HFFc6 (cell line): ENCODE results near the gene RNF19B. TPM values are rescaled to one million over a fixed set of nuclear protein-coding genes. Genes with fewer than 3 reads are reported as not detected.

Experiments
- DNase-seq: peaks from one replicate; pipeline ENCODE4 v3.0.0-alpha.2; 2018
- H3K27ac Mint-ChIP-seq: 2 replicates; pipeline ENCODE4 v1.8.0; 2020; ENCODE audit warnings: mild to moderate bottlenecking, mixed read lengths
- H3K27me3 Mint-ChIP-seq: 2 replicates; pipeline ENCODE4 v1.8.0; 2021; ENCODE audit warnings: mild to moderate bottlenecking, moderate library complexity, mixed read lengths; ENCODE audit not compliant: insufficient read depth
- H3K36me3 Mint-ChIP-seq: 2 replicates; pipeline ENCODE4 v1.8.0; 2021; ENCODE audit warnings: low read depth, mixed read lengths
- H3K4me1 Mint-ChIP-seq: 2 replicates; pipeline ENCODE4 v1.8.0; 2020; ENCODE audit warnings: low read depth, mixed read lengths
- H3K4me3 Mint-ChIP-seq: 2 replicates; pipeline ENCODE4 v1.8.0; 2020; ENCODE audit warnings: mild to moderate bottlenecking, moderate library complexity, mixed read lengths
- H3K9me3 Mint-ChIP-seq: 2 replicates; pipeline ENCODE4 v1.8.0; 2020; ENCODE audit warnings: mild to moderate bottlenecking, mixed read lengths
- total RNA-seq, 6 experiments: library from RNA; stranded (reverse); fragmentation: NEBNext Ultra II Directional; extraction: Animal tissue kit (Norgen Biotek cat#: 25700); gene quantifications; 2 replicates in 1 of 6; 3 replicates in 5 of 6; pipeline ENCODE4 v1.2.3, GENCODE V29; 2021
- TF ChIP-seq, protein P1 (sequence below): fragments of 200-600 bp; sonication (generic); IDR thresholded peaks from 2 replicates; pipeline ENCODE4 v1.5.0; 2021; ENCODE audit warnings: antibody characterized with exemption, mild to moderate bottlenecking

Gene RNF19B
- total RNA-seq, 6 experiments from 2014 or later = 9.4 to 10.6 (median 9.9) TPM

DNA sequence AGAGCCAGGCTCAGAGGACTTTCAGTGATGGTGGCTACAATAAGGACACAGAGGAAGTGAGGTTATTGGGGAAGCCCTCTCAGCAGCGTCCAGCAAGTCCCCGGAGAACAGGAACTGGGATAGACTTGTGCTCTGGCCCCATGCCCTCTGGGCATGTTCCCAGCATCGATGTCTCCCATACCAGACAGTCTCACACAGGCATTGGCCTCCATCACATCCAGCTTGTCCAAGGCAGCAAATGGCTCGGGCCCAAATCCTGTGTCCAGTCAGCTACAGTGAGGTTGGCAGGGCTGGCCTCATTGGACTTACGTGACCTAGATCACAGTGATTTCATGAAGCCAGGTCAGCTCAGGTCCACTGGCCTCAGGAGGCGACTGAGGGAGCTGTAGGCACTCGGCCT, 43.8 kb downstream of the RNF19B start:
- Mint-ChIP-seq H3K9me3 (no peaks in the 10 kb centered on the region), H3K27me3 (peaks cover 13% of the 10 kb centered on the region)

DNA sequence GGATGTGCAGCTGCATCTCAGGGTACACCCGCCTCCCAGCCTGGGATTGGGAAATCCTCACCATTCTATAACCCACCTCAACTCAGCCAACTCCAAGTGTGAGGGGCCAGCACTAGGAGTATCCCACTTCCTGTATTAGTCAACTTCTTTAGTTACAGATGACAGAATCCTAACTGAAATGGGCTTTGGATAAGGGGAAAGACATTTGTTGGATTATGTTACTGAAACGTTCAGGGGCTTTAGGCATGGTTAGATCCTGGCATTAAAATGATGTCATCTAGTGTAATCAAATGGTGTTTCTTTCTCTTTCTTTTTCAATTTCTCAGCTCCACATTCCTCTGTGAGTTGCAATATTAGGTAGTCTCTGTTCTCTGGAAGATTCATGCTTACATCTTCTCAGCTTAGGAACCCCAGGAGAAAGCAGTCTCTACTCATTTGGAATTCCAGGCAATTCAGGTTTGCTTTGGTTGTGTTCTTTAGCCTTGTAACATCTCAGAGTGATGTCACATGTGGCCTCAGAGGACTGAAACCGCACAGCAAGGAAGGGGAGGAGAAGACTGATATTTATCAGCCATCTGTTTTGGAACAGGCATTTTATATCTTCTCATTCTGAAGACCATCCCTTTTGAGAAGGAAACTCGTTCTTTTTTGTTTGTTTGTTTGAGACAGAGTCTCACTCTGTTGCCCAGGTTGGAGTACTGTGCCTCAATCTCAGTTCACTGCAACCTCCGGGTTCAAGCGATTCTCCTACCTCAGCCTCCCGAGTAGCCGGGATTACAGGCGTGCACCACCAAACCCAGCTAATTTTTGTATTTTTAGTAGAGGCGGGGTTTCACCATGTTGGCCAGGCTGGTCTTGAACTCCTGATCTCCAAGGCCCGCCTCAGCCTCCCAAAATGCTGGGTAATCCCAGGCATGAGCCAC, 44.5 kb downstream of the RNF19B start:
- Mint-ChIP-seq H3K4me1 (peaks cover 31% of the 10 kb centered on the region), H3K27ac (no peak overlapping the region), H3K36me3 (no peaks in the 10 kb centered on the region), H3K4me3 (no peak overlapping the region), H3K27me3 (peaks cover 6% of the 10 kb centered on the region), H3K9me3 (no peaks in the 10 kb centered on the region)
- TF ChIP-seq, protein P1, sequence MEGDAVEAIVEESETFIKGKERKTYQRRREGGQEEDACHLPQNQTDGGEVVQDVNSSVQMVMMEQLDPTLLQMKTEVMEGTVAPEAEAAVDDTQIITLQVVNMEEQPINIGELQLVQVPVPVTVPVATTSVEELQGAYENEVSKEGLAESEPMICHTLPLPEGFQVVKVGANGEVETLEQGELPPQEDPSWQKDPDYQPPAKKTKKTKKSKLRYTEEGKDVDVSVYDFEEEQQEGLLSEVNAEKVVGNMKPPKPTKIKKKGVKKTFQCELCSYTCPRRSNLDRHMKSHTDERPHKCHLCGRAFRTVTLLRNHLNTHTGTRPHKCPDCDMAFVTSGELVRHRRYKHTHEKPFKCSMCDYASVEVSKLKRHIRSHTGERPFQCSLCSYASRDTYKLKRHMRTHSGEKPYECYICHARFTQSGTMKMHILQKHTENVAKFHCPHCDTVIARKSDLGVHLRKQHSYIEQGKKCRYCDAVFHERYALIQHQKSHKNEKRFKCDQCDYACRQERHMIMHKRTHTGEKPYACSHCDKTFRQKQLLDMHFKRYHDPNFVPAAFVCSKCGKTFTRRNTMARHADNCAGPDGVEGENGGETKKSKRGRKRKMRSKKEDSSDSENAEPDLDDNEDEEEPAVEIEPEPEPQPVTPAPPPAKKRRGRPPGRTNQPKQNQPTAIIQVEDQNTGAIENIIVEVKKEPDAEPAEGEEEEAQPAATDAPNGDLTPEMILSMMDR = no peak
- no peak for DNase-seq

More for the DNA sequence above, 43.8 kb downstream of the RNF19B start:
- no peak overlapping the region for H3K4me3 Mint-ChIP-seq
- no peak for DNase-seq
- no peaks in the 10 kb centered on the region for H3K36me3 Mint-ChIP-seq
- TF ChIP-seq, protein P1 = no peak
- no peak overlapping the region for H3K27ac Mint-ChIP-seq
- peaks cover 39% of the 10 kb centered on the region for H3K4me1 Mint-ChIP-seq

DNA sequence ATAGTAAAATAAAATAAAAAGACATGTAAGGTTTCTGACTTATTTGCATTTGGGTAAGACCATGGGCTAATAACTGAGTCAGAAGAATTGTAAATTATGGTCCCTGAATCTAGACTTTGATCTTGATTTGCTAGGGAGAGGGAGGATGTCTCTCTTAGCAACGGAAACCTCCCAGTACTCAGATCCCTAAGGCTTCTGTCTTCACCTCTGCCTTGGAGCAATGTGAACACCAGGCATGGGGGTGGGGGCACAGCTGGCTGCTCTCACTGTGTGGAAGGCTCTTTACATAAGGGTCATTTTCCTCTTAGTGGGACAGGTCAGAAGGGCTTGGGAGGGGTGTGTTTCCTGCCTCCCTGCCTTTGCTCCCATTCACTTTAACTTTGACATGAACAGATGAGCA, 46.4 kb downstream of the RNF19B start:
- H3K27me3 Mint-ChIP-seq = no peaks in the 10 kb centered on the region; the same call in none of the 2 replicates
- peaks cover 20% of the 10 kb centered on the region for H3K4me1 Mint-ChIP-seq
- TF ChIP-seq, protein P1 = no peak
- no peak overlapping the region for H3K27ac Mint-ChIP-seq
- H3K4me3 Mint-ChIP-seq = no peak overlapping the region
- DNase-seq = no peak
- H3K36me3 Mint-ChIP-seq = no peaks in the 10 kb centered on the region
- no peaks in the 10 kb centered on the region for H3K9me3 Mint-ChIP-seq

DNA sequence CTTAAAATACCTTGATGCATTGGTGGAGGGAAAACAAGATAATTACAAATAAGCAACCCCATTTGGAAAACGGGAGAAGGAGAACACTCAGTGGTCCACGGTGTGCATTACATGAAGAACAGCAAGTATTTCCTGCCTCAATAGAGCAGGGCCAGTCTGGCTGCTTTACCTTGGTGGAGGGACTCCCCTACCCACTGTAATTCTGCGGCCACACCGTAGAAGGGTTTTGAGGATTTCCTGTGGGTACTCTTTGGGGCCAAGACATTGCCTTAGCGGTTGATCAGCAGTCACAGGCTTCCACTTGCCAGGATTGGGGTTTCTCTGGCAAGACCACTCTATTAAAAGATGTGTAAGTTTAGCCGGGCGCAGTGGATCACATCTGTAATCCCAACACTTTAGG, 47.1 kb downstream of the RNF19B start:
- Mint-ChIP-seq H3K27ac (no peak overlapping the region), H3K36me3 (no peaks in the 10 kb centered on the region)

DNA sequence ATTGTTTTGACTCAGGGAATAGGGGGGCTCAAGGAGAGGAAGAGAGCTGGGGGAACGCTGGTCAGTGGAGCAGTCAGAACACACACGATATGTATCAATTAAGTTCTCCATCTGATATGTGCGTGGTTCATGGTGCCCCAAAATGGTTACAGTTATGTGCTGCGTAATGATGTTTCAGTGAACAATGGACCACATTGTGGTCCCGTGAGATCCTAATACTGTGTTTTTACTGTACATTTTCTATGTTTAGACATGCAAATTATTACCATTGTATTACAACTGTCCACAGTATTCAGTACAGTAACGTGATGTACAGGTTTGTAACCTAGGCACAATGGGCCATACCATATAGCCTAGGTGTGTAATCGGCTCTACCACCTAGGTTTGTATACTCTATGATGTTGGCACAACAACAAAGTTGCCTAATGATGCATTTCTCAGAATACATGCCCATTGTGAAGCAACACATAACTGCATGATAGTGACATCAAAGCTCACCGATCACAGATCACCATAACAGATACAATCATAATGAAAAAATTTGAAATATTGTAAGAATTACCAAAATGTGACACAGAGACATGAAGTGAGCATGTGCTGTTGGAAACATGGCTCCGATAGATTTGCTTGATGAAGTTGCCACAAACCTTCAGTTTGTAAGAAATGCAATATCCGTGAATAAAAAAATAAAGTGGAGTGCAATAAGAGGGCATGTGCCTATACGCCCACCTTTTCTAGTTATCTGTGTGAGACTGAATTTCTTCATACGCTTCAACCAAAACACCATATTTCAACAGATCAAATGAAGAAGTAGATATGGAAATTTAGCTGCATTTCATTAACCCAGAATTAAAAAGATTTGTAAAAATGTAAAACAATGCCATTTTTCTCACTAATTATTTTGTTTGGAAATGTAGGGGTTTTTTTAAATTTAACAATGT, 48.6 kb downstream of the RNF19B start:
- DNase-seq = no peak
- H3K27ac Mint-ChIP-seq = no peak overlapping the region
- H3K4me3 Mint-ChIP-seq = no peak overlapping the region
- H3K9me3 Mint-ChIP-seq = no peaks in the 10 kb centered on the region
- TF ChIP-seq, protein P1 = no peak
- peaks cover 20% of the 10 kb centered on the region for H3K4me1 Mint-ChIP-seq
- H3K36me3 Mint-ChIP-seq = no peaks in the 10 kb centered on the region
- no peaks in the 10 kb centered on the region; the same call in 1 of the 2 replicates for H3K27me3 Mint-ChIP-seq

More for the DNA sequence above, 47.1 kb downstream of the RNF19B start:
- DNase-seq = no peak
- H3K4me3 Mint-ChIP-seq = no peak overlapping the region
- H3K4me1 Mint-ChIP-seq = peaks cover 20% of the 10 kb centered on the region
- TF ChIP-seq, protein P1 = no peak
- no peaks in the 10 kb centered on the region; the same call in none of the 2 replicates for H3K27me3 Mint-ChIP-seq
- H3K9me3 Mint-ChIP-seq = no peaks in the 10 kb centered on the region
